Dendritic cell treated with granulocyte-macrophage colony-stimulating factor and Interleukin-4, amounts not matched to agents 40 ng/mL and 50 ng/mL, for 4 days (primary cell): ENCODE results near the gene TSGA10IP.

Experiments used
- H3K27ac Mint-ChIP-seq: one replicate; pipeline ENCODE4 v1.8.0; 2022; ENCODE audit warnings: mild to moderate bottlenecking, mixed read lengths
- H3K27me3 Mint-ChIP-seq: one replicate; pipeline ENCODE4 v1.8.0; 2022; ENCODE audit warnings: mild to moderate bottlenecking, mixed read lengths
- H3K36me3 Mint-ChIP-seq: one replicate; pipeline ENCODE4 v1.8.0; 2022; ENCODE audit warnings: low read depth, mixed read lengths
- H3K4me1 Mint-ChIP-seq: one replicate; pipeline ENCODE4 v1.8.0; 2022; ENCODE audit warnings: low read depth, mixed read lengths
- H3K4me3 Mint-ChIP-seq: one replicate; pipeline ENCODE4 v1.8.0; 2022; ENCODE audit warnings: mild to moderate bottlenecking, moderate library complexity, mixed read lengths
- H3K9me3 Mint-ChIP-seq: one replicate; pipeline ENCODE4 v1.8.0; 2022; ENCODE audit warnings: mixed read lengths
- intact Hi-C: fragments of 100-400 bp; cut with micrococcal nuclease; formaldehyde crosslinking; loops from one replicate; pipeline ENCODE4 v1.15.0; 2022

TSGA10IP gene

DNA sequence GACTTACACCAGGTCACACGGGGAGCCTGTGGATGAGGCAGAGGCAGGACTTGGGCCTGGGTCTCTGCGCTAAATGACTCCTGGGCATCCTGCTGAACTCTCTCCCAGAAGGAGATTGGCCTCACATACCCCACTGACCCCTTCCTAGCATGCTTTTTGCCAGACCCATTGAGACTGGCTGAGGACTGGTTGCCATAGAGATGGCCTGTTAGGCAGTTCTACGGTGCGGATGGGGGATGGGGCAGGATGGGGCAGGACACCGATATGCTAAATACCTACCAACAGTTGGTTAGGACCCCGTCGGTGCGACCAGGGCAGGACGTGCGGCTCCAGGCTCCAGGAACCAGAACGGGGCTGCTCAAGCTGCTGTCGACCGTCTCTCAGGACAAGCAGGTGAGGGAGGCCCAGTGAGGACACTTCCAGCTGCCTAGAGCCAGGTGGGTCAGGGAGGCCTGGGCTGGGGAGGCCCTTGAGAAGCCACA is at the start of gene TSGA10IP:
Gene TSGA10IP, plus strand, starts transcription at position 51 of the 482 bp plus-strand sequence. Its CDS starts 196 bp downstream, at position 247.
- H3K4me3 Mint-ChIP-seq, result no peak within 1 kb of the TSS
- H3K27me3 Mint-ChIP-seq, result peaks cover 11% of the 10 kb centered on the region
- intact Hi-C loops, result no loop called here
- no peaks in the 10 kb centered on the region for H3K36me3 Mint-ChIP-seq
- peaks cover 40% of the 10 kb centered on the region for H3K4me1 Mint-ChIP-seq
- H3K27ac Mint-ChIP-seq, result peak within 1 kb of the TSS; percentile 29
- H3K9me3 Mint-ChIP-seq, result no peaks in the 10 kb centered on the region

DNA sequence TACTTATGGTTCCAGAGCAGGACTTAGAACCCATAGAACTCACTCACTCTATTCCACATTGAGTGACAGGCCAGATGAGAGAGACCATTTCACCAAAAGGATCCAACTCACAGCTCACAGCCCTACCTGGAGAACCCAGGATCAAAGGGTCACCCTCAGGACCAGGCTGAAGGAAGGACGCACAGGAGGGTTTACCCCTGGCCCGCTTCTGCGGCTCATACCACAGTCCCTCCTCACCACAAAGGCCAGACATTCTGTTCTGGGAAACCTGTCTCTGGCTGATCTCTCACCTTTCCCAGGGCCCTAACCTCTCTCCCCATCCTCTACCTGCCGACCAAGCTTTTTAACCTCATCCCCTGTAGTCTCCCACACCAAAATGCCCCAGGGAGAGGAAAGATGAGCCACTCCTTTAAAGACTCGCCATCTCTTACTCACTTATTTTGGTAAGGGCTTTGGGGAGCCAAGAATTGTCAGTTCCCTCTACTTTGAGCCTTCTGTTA is 49.7 kb upstream of the TSGA10IP start:
- Mint-ChIP-seq H3K4me1 (peaks cover 60% of the 10 kb centered on the region), H3K36me3 (peaks cover 33% of the 10 kb centered on the region), H3K27ac (peak overlapping the region; percentile 33), H3K9me3 (no peaks in the 10 kb centered on the region), H3K4me3 (no peak overlapping the region), H3K27me3 (no peaks in the 10 kb centered on the region)
- intact Hi-C loops, result no loop called here

DNA sequence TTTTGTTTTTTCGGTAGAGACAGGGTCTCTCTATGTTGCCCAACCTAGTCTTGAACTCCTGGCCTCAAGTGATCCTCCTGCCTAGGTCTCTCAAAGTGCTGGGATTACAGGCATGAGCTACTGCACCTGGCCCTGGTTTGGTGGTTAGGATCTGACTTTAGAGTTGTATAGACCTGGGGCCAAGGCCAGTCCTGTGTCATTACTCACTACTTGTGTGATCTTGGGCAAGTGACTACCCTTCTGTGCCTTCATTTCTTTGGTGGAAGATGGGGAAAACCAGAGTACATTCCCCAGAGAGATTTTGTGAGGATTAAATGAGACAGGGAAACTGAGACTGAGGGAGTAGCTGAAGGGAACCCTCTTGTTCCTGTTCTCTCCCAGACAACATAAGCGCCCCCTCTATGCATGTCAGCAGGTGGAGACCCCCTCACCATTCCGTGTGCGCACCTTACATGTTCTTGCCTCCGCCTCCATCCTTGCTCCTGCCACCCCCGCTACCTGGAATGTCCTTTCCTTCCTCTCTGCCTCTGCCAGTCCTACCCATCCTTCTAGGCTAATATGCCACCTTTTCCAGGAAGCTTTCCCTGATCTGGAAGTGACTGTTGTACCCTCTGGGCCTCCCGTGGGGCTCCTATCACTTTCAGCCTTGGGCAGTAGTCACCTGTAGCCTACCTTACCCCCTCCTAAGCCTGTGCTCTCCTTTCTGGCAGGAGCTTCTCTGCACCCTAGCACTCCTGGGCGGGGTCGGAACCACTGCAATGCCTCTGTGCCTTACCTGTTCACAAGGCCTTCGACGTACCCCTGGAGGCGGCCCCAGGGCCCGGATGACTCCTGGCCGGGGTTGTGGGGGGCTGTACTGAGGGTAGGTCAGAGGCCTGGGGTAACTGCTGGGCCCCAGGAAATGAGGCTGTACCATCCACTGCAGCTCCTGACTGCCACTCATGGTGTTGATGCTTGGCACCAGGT is 49.0 kb upstream of the TSGA10IP start:
- intact Hi-C loops, result no loop called here
- Mint-ChIP-seq H3K27me3 (no peaks in the 10 kb centered on the region), H3K36me3 (peaks cover 33% of the 10 kb centered on the region), H3K4me1 (peaks cover 57% of the 10 kb centered on the region), H3K27ac (peak overlapping the region; percentile 23), H3K4me3 (no peak overlapping the region), H3K9me3 (no peaks in the 10 kb centered on the region)

DNA sequence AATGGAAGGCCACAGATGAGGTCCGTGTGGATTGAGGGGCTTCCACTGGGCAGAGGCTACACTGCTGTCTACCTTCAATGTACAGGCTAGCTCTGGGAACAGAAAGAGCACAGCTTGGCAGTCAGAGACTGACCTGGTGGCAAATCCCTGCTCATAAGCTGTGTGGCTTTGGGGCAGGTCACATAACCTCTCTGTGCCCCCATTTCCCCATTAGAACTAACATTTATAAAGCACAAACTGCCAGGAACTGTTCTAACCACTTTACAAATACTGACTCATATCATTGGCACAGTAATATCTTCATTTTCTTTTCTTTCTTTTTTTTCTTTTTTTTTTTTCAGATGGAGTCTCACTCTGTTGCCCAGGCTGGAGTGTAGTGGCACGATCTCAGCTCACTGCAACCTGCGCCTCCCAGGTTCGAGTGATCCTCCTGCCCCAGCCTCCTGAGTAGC is 48.2 kb upstream of the TSGA10IP start:
- H3K4me1 Mint-ChIP-seq, result peaks cover 58% of the 10 kb centered on the region
- no peak overlapping the region for H3K27ac Mint-ChIP-seq
- intact Hi-C loops, result no loop called here
- no peaks in the 10 kb centered on the region for H3K27me3 Mint-ChIP-seq
- H3K9me3 Mint-ChIP-seq, result no peaks in the 10 kb centered on the region
- H3K4me3 Mint-ChIP-seq, result no peak overlapping the region
- peaks cover 30% of the 10 kb centered on the region for H3K36me3 Mint-ChIP-seq

DNA sequence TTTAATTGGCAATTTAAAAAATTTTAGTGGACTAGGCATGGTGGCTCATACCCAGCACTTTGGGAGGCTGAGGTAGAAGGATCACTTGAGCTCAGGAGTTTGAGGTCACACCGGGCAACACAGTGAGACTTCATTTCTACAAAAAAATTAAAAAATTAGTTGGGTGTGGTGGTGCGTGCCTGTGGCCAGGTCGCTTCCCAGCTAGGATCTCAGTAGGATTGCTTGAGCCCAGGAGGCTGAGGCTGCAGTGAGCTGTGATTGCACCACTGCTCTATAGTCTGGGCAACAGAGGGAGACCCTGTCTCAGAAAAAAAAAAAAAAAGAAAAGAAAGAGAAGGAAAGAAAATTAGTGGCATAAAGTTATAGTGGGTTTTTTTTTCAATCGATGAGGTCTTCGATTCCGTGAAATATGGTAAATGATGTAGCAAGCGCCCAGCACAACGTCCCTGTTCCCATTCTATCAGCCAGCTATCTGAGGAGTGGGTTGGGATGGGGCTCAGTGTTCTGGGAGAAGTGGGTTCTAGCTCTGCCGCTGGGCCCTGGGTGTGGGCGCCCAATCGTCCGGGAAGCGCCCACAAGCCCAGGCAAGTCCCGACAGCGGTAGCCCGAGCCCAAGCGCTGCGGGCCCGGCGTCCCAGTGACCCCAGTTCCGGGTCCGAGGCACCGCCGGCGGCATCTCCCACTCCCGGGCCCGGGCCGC is 46.5 kb upstream of the TSGA10IP start:
- H3K9me3 Mint-ChIP-seq, result no peaks in the 10 kb centered on the region
- H3K27me3 Mint-ChIP-seq, result peaks cover 13% of the 10 kb centered on the region
- peak overlapping the region; percentile 90 for H3K27ac Mint-ChIP-seq
- intact Hi-C loops, result no loop called here
- H3K4me1 Mint-ChIP-seq, result peaks cover 46% of the 10 kb centered on the region
- peak overlapping the region; percentile 83 for H3K4me3 Mint-ChIP-seq
- H3K36me3 Mint-ChIP-seq, result peaks cover 21% of the 10 kb centered on the region

DNA sequence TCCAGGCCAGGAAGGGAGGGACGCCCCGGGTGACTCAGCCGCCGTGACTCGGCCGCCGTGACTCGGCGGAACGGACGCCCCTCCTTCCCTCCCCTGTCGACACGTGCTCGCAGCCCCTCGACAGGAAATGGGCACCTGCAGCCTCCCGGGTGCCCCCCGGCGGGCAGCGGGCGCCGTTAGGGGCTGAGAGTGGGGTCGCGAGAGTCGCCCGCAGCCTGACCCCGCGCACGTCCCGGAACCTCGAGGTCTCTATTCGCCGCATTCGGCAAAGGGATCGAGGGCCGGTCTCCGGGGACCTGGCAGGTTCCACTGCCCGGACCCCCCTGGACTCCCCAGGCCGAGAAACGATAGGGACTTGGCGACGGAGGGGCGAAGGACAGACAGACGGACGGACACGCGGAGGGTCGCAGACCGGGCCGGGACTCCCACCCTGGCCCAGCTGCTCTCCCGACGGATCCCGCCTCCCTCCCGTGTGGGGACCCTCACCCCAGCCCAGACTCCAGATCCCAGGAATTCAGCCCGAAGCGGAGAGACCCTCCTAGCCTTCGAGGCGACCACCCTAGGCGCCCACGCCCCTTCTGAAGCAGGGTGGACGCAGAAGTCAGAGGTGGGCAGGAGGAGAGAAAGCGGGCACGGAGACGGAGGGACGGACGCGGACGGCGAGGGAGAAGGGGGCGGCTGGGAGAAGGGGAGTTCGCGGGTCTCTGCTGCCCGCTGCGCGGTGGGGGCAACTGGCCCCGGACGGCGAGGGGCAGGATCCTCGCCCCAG is 45.7 kb upstream of the TSGA10IP start:
- Mint-ChIP-seq H3K27me3 (peaks cover 13% of the 10 kb centered on the region), H3K4me1 (peaks cover 38% of the 10 kb centered on the region)
- intact Hi-C loops, result no loop called here

DNA sequence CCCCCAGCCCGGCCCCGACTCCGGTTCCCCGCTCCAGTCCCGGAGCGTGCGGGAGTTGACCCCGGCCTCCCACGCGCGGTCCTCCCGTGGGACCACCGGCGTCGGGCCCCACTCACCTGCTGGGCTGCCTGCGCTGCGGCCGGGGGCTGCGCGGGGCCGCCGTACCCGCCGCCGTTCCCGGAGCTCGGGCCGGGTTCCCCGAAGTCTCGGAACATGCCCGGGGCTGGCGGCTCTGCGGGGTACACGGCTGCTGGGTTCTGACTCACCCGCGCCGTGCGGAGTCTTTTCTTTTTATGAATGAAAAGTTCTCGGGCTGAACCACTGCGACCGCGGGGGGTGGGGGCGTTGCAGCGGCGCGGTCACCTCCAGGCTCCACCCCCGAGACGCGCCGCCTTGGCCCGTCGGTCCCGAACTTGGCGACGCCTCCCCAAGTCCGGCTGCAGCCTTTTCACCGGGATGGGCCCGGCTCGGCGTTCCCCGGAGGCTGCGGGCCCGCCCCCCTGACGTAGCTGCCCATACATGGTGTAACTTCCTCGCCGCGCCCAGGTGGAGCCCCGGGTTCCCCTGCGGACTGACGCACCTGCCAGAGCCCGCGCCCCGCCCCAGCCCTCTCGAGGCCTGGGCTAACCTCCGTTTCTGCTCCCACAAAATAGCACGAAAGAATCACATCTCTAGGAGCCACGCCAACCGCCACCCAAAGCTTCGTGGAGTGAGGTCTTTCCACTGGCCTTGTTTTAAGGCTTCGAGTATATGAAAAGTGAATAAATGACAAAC is 45.0 kb upstream of the TSGA10IP start, which contains the start of gene FOSL1:
Gene FOSL1, minus strand, starts transcription at position 264 of the 774 bp plus-strand sequence. Its CDS starts 49 bp downstream, at position 215.
- Mint-ChIP-seq H3K4me3 (peak within 1 kb of the TSS; percentile 83), H3K27ac (peak within 1 kb of the TSS; percentile 90), H3K36me3 (peaks cover 21% of the 10 kb centered on the region), H3K4me1 (peaks cover 34% of the 10 kb centered on the region), H3K27me3 (peaks cover 14% of the 10 kb centered on the region), H3K9me3 (no peaks in the 10 kb centered on the region)
- intact Hi-C loops, result no loop called here

More for the DNA sequence above, 45.7 kb upstream of the TSGA10IP start:
- Mint-ChIP-seq H3K36me3 (peaks cover 21% of the 10 kb centered on the region), H3K9me3 (no peaks in the 10 kb centered on the region), H3K27ac (peak overlapping the region; percentile 90), H3K4me3 (peak overlapping the region; percentile 83)

DNA sequence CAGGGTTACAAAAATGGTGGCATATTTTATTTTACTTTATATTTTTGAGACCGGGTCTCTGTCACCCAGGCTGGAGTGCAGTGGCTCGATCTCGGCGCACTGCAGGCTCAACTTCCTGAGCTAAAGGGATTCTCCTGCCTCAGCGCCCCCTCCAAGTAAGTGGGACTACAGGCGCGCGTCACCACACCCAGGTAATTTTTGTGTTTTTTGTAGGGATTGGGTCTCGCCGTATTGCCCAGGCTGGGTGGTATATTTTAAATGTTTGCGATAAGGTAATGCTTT is 44.4 kb upstream of the TSGA10IP start:
- Mint-ChIP-seq H3K4me1 (peaks cover 29% of the 10 kb centered on the region), H3K4me3 (no peak overlapping the region), H3K27me3 (peaks cover 14% of the 10 kb centered on the region), H3K9me3 (no peaks in the 10 kb centered on the region), H3K36me3 (peaks cover 16% of the 10 kb centered on the region), H3K27ac (peak overlapping the region; percentile 90)
- intact Hi-C loops, result no loop called here

DNA sequence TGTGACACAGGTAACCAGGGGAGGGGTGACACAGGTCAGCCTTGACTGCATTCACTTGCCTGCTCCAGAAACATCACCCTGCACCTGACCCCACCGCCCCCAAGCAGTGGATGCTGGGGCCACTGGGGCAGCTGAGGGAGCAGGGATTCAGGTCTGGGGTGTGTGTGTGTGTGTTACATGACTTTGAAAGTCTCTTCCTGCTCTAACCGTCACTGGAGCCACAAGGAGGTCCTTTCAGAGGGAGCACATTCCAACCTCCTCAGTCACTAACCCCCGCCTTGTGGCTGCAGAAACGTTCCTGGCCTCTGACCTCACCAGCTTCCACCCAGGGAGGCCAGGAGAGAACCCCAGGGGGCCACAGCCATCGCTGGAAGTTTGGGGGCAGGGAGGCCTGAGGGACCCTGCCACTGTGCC is 42.2 kb upstream of the TSGA10IP start:
- intact Hi-C loops, result no loop called here
- Mint-ChIP-seq H3K4me3 (no peak overlapping the region), H3K27ac (no peak overlapping the region), H3K9me3 (no peaks in the 10 kb centered on the region), H3K27me3 (peaks cover 16% of the 10 kb centered on the region), H3K4me1 (peaks cover 19% of the 10 kb centered on the region), H3K36me3 (peaks cover 6% of the 10 kb centered on the region)

DNA sequence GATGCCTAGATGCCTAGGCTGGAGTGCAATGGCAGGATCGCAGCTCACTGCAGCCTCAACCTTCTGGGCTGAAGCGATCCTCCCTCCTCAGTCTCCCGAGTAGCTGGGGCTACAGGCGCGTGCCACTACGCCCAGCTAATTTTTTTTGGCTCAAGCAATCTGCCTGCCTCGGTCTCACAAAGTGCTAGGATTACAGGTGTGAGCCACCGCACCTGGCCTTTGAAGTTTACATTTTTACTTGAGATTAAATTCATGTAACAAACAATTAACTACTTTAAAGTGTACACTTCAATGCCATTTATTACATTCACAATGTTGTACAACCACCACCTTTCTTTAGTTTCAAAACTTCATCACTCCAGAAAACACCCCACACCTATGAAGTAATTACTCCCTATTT is 41.6 kb upstream of the TSGA10IP start:
- no peak overlapping the region for H3K27ac Mint-ChIP-seq
- peaks cover 17% of the 10 kb centered on the region for H3K27me3 Mint-ChIP-seq
- intact Hi-C loops, result no loop called here
- H3K9me3 Mint-ChIP-seq, result no peaks in the 10 kb centered on the region
- peaks cover 6% of the 10 kb centered on the region for H3K36me3 Mint-ChIP-seq
- no peak overlapping the region for H3K4me3 Mint-ChIP-seq
- peaks cover 16% of the 10 kb centered on the region for H3K4me1 Mint-ChIP-seq

DNA sequence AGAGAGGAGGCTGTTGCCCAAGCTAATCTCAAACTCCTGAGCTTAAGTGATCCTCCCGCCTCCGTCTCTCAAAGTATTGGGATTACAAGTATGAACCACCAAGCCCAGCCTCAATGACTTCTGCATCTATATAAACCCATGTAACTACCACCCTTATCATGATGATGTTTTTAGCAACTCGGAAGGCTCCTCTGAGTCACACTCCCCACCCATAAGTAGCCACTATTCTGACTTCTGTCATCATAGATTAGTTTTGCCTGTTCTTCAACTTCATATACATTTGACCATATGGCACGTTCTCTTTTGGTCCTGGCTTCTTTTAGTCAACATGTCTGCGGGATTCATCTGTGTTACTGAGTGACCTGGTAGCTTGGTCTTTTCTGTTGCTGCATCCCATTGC is 38.7 kb upstream of the TSGA10IP start:
- intact Hi-C loops, result no loop called here
- no peak overlapping the region for H3K4me3 Mint-ChIP-seq
- H3K36me3 Mint-ChIP-seq, result no peaks in the 10 kb centered on the region

DNA sequence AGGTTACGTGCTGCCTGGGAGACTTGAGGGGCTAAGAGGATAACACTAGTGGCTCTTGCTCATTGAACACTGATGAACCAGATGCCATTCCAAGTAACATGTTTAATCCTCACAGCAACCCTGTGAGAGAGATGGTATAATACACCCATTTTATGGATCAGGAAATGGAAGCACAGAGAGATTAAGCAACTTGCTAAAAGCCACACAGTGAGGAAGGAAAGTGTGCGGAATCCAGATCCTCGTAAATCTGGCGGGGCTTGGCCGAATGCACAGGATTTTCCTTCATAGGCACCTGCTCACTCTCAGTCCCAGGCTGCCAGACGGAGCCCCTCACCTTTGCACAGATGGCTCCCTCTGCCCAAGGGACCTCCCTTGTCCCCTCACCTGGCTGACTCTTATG is 37.4 kb upstream of the TSGA10IP start:
- H3K4me3 Mint-ChIP-seq, result no peak overlapping the region
- intact Hi-C loops, result no loop called here
- H3K27me3 Mint-ChIP-seq, result peaks cover 18% of the 10 kb centered on the region
- H3K36me3 Mint-ChIP-seq, result no peaks in the 10 kb centered on the region
- H3K4me1 Mint-ChIP-seq, result peaks cover 9% of the 10 kb centered on the region
- H3K9me3 Mint-ChIP-seq, result no peaks in the 10 kb centered on the region
- H3K27ac Mint-ChIP-seq, result no peak overlapping the region

More for the DNA sequence above, 38.7 kb upstream of the TSGA10IP start:
- Mint-ChIP-seq H3K27me3 (peaks cover 24% of the 10 kb centered on the region), H3K27ac (no peak overlapping the region), H3K4me1 (peaks cover 11% of the 10 kb centered on the region), H3K9me3 (no peaks in the 10 kb centered on the region)
